SU-DHL-6 (cell line): Measurements from ENCODE around the gene SH2D5.

Experiments
- H2AFZ ChIP-seq: fragments of 200-600 bp; sonication (generic); 2 replicates; pipeline ENCODE4 v1.6.1; 2014; ENCODE audit warnings: low read depth, mild to moderate bottlenecking, moderate library complexity, mixed read lengths, antibody characterized with exemption, low read length; ENCODE audit not compliant: severe bottlenecking
- H3F3A ChIP-seq: fragments of 200-600 bp; shearing (Covaris generic); 2 replicates; pipeline ENCODE4 v1.6.0; 2016; ENCODE audit warnings: antibody characterized with exemption, mild to moderate bottlenecking; ENCODE audit not compliant: insufficient read depth
- H3K27ac ChIP-seq: fragments of 200-600 bp; sonication (generic); 2 replicates; pipeline ENCODE4 v1.5.1; 2016; ENCODE audit warnings: low read depth, mild to moderate bottlenecking, low read length, moderate library complexity, mixed read lengths
- H3K27me3 ChIP-seq: fragments of 200-600 bp; sonication (generic), shearing (Covaris generic); 2 replicates; pipeline ENCODE4 v1.6.0; 2014; ENCODE audit warnings: mild to moderate bottlenecking, low read length
- H3K36me3 ChIP-seq: fragments of 200-600 bp; sonication (generic); 2 replicates; pipeline ENCODE4 v1.6.1; 2014; ENCODE audit warnings: mild to moderate bottlenecking, low read length, mixed read lengths
- H3K4me2 ChIP-seq: fragments of 300-600, 200-600 bp; shearing (Covaris generic), sonication (generic); 2 replicates; pipeline ENCODE4 v1.6.0; 2014; ENCODE audit warnings: low read length, low read depth, mild to moderate bottlenecking; ENCODE audit not compliant: poor library complexity, severe bottlenecking
- H3K4me3 ChIP-seq: fragments of 200-600 bp; sonication (generic); 2 replicates; pipeline ENCODE4 v1.5.1; 2014; ENCODE audit warnings: antibody characterized with exemption, low read length, mild to moderate bottlenecking, mixed read lengths; ENCODE audit not compliant: insufficient read depth, poor library complexity, severe bottlenecking
- H3K79me2 ChIP-seq: fragments of 200-600 bp; sonication (generic); 2 replicates; pipeline ENCODE4 v1.6.1; 2014; ENCODE audit warnings: mild to moderate bottlenecking, low read length, moderate library complexity; ENCODE audit not compliant: insufficient read depth
- H3K9ac ChIP-seq: fragments of 200-600 bp; sonication (generic); 2 replicates; pipeline ENCODE4 v1.7.0; 2014; ENCODE audit warnings: mild to moderate bottlenecking, low read length
- H3K9me2 ChIP-seq: fragments of 200-600 bp; sonication (generic); replicated peaks from 2 replicates; pipeline ENCODE4 v1.6.1; 2014; ENCODE audit warnings: low read length; ENCODE audit not compliant: insufficient read depth
- H3K9me3 ChIP-seq: fragments of 200-600 bp; sonication (generic); 2 replicates; pipeline ENCODE4 v1.6.1; 2014; ENCODE audit warnings: low read length, mixed read lengths; ENCODE audit not compliant: insufficient read depth
- H4K20me1 ChIP-seq: fragments of 200-600 bp; sonication (generic); 2 replicates; pipeline ENCODE4 v1.6.1; 2014; ENCODE audit warnings: low read depth, mild to moderate bottlenecking, antibody characterized with exemption, low read length, moderate library complexity, mixed read lengths
- EZH2phosphoT487 ChIP-seq: fragments of 200-600 bp; sonication (generic), shearing (Covaris generic); conservative IDR thresholded peaks from 2 replicates; pipeline ENCODE4 v1.6.1; 2018; ENCODE audit warnings: mild to moderate bottlenecking, antibody characterized with exemption, low read length, moderate library complexity, mixed read lengths
- TF ChIP-seq, protein P1 (sequence below): fragments of 200-600 bp; sonication (generic); IDR thresholded peaks from one replicate; pipeline ENCODE4 v1.5.1; 2017; ENCODE audit warnings: antibody characterized with exemption, mild to moderate bottlenecking, low read length, moderate library complexity; ENCODE audit not compliant: insufficient read depth, poor library complexity, severe bottlenecking

The SH2D5 gene

GRCh38 chr1:20700636-20701215, 31.8 kb downstream of the SH2D5 start:
- H4K20me1 ChIP-seq, result no peaks in the 10 kb centered on the region
- no peaks in the 10 kb centered on the region for H3K79me2 ChIP-seq
- no peak for TF ChIP-seq EZH2phosphoT487
- TF ChIP-seq, protein P1, sequence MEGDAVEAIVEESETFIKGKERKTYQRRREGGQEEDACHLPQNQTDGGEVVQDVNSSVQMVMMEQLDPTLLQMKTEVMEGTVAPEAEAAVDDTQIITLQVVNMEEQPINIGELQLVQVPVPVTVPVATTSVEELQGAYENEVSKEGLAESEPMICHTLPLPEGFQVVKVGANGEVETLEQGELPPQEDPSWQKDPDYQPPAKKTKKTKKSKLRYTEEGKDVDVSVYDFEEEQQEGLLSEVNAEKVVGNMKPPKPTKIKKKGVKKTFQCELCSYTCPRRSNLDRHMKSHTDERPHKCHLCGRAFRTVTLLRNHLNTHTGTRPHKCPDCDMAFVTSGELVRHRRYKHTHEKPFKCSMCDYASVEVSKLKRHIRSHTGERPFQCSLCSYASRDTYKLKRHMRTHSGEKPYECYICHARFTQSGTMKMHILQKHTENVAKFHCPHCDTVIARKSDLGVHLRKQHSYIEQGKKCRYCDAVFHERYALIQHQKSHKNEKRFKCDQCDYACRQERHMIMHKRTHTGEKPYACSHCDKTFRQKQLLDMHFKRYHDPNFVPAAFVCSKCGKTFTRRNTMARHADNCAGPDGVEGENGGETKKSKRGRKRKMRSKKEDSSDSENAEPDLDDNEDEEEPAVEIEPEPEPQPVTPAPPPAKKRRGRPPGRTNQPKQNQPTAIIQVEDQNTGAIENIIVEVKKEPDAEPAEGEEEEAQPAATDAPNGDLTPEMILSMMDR, result no peak
- no peaks in the 10 kb centered on the region for H3K36me3 ChIP-seq
- H2AFZ ChIP-seq, result no peak overlapping the region
- no peaks in the 10 kb centered on the region for H3F3A ChIP-seq
- H3K4me2 ChIP-seq, result no peak overlapping the region
- no peaks in the 10 kb centered on the region for H3K9me3 ChIP-seq
- no peak overlapping the region for H3K9ac ChIP-seq
- H3K4me3 ChIP-seq, result no peak overlapping the region
- H3K27ac ChIP-seq, result no peak overlapping the region
- H3K9me2 ChIP-seq, result no peaks in the 10 kb centered on the region
- no peaks in the 10 kb centered on the region for H3K27me3 ChIP-seq

- Histone ChIP-seq H3F3A (no peaks in the 10 kb centered on the region), H2AFZ (no peak overlapping the region)
These were observed 32.9 kb downstream of the SH2D5 start for GRCh38 chr1:20699558-20699957.

DNA sequence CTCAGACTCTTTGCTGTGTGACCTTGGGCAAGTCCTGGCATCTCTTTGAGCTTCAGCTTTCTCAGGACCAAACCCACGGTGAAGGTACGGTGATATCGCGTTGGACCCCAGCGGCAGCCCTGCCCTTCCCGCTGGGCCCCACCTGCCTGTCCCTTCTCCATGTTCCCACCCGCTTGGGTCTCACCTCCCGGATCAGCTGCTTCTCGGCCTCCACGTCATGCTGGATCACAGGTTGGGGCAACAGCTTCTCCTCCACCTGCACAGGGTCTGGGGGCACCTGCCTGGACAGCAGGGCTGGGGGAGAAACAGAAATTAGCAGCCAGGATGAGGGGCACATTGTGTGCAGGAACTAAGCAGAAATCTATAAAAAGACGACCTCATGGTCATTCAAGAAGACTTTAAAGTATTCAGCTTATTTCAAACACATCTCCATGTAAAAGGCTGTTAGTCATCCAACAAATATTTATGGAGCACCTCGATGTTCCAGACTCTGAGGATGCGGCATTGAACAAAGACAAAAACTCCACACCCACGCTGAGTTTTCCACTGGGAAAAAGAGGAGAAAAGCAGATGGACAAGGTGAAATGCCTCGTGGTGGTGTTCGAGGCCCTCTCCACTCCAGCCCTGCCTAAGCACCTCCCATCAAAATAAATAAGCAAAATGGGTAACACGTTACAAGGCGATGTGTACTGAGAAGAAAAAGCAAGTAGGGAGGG, 34.1 kb downstream of the SH2D5 start:
- TF ChIP-seq EZH2phosphoT487, result no peak
- TF ChIP-seq, protein P1, result no peak
- Histone ChIP-seq H3K9me3 (no peaks in the 10 kb centered on the region), H3K27me3 (no peaks in the 10 kb centered on the region), H3F3A (no peaks in the 10 kb centered on the region), H3K9ac (no peak overlapping the region), H3K27ac (no peak overlapping the region), H3K36me3 (no peaks in the 10 kb centered on the region), H3K9me2 (no peaks in the 10 kb centered on the region), H3K4me2 (no peak overlapping the region), H4K20me1 (no peaks in the 10 kb centered on the region), H2AFZ (no peak overlapping the region), H3K4me3 (no peak overlapping the region), H3K79me2 (no peaks in the 10 kb centered on the region)

More at GRCh38 chr1:20699558-20699957, 32.9 kb downstream of the SH2D5 start:
- no peak overlapping the region for H3K4me3 ChIP-seq
- no peaks in the 10 kb centered on the region for H3K79me2 ChIP-seq
- no peaks in the 10 kb centered on the region for H3K36me3 ChIP-seq
- TF ChIP-seq, protein P1, result no peak
- TF ChIP-seq EZH2phosphoT487, result no peak
- H3K9ac ChIP-seq, result no peak overlapping the region
- no peak overlapping the region for H3K4me2 ChIP-seq
- H4K20me1 ChIP-seq, result no peaks in the 10 kb centered on the region
- no peaks in the 10 kb centered on the region for H3K9me3 ChIP-seq
- H3K9me2 ChIP-seq, result no peaks in the 10 kb centered on the region
- H3K27me3 ChIP-seq, result no peaks in the 10 kb centered on the region
- no peak overlapping the region for H3K27ac ChIP-seq
